Smooth muscle cell of trachea (primary cell): ENCODE results near the gene PEX12. TPM values are rescaled to one million over a fixed set of nuclear protein-coding genes. Genes with fewer than 3 reads are reported as not detected.

Experiments
- total RNA-seq: library from RNA; depleted of rRNA; stranded (reverse); fragments of >200 nt; gene quantifications from 2 replicates; pipeline ENCODE4 v1.2.1, GENCODE V29; 2014

PEX12 gene
- 6.4 and 10.4 TPM in 2 replicates for total RNA-seq

GRCh38 chr17:35578197-35578928 is at the start of gene PEX12:
PEX12 (minus strand) TSS chr17:35578571; CDS start chr17:35578021, 550 bp downstream.

GRCh38 chr17:35587074-35587961 is 8.9 kb upstream of the PEX12 start, which contains the start of gene AP2B1:
AP2B1 (plus strand) TSS chr17:35587322; CDS start chr17:35594031, 6,709 bp downstream.

GRCh38 chr17:35560703-35561102 is 17.7 kb downstream of the PEX12 start, which contains the start of gene SLFN14:
SLFN14 (minus strand) TSS chr17:35560819; CDS start chr17:35558062, 2,757 bp downstream.

GRCh38 chr17:35537601-35538141 is 40.7 kb downstream of the PEX12 start, which contains the start of gene SLFN12L:
SLFN12L (minus strand) TSS chr17:35537678; CDS start chr17:35522364, 15,314 bp downstream.

Other genes starting within 250 kb of the PEX12 start
- gene SLFN11, start 204.9 kb downstream of the PEX12 start, total RNA-seq: 70.8 and 90.3 TPM in 2 replicates
- 27.3 and 34.6 TPM in 2 replicates for gene SLFN12, start 146.1 kb downstream of the PEX12 start, total RNA-seq
- 2.2 and 3.1 TPM in 2 replicates for gene SLFN13, start 129.8 kb downstream of the PEX12 start, total RNA-seq
- 0.15 and 0.17 TPM in 2 replicates for gene SLFN12L, start 40.9 kb downstream of the PEX12 start, total RNA-seq
- gene SLFN14, start 17.8 kb downstream of the PEX12 start, total RNA-seq: not detected in 2 replicates
- gene AP2B1, start 8.8 kb upstream of the PEX12 start, total RNA-seq: 104 and 130 TPM in 2 replicates
- gene RASL10B, start 153.1 kb upstream of the PEX12 start, total RNA-seq: 0.58 and 4.6 TPM in 2 replicates
- gene GAS2L2, start 174.7 kb upstream of the PEX12 start, total RNA-seq: not detected in 2 replicates
- not detected in 2 replicates for gene C17orf50, start 182.3 kb upstream of the PEX12 start, total RNA-seq
- 1.2 TPM in 1 of 2 replicates, not detected in the other for gene MMP28, start 217.1 kb upstream of the PEX12 start, total RNA-seq
- 52.8 and 62.8 TPM in 2 replicates for gene TAF15, start 230.9 kb upstream of the PEX12 start, total RNA-seq